NCI-H2227 (cell line): ENCODE measurements around the gene RNF144A.
A peak's percentile ranks its signal among the peaks of the same experiment; 100 is the strongest.
"Not testable (repeated sequence)": the region's sequence is repeated elsewhere in the genome, so short reads cannot be mapped to it uniquely, and the experiment has no call there.

Experiments used
- DNase-seq: peaks from one replicate; lab custom pipeline; 2025; ENCODE audit not compliant: unreplicated experiment; lab: John Stamatoyannopoulos, UW

RNF144A gene

GRCh38 chr2:6917071-6917760, at the start of gene RNF144A:
TSS of gene RNF144A (plus strand) at chr2:6917412. CDS start at chr2:6996927, 79,515 bp downstream.
- DNase-seq = peak; percentile 84

GRCh38 chr2:6872394-6872793, 44.8 kb upstream of the RNF144A start:
- no peak for DNase-seq

GRCh38 chr2:6874032-6874431, 43.2 kb upstream of the RNF144A start:
- DNase-seq = no peak

- DNase-seq = no peak
Observed at GRCh38 chr2:6876309-6876708, 40.9 kb upstream of the RNF144A start.

GRCh38 chr2:6877402-6878304, 39.6 kb upstream of the RNF144A start, which contains the start of gene RSAD2:
TSS of gene RSAD2 (plus strand) at chr2:6877777. CDS start at chr2:6877801, 24 bp downstream.
- DNase-seq = no peak

- DNase-seq = no peak
Observed at GRCh38 chr2:6878549-6878948, 38.7 kb upstream of the RNF144A start.

GRCh38 chr2:6879011-6879410, 38.2 kb upstream of the RNF144A start:
- DNase-seq = no peak

GRCh38 chr2:6880200-6880733, 36.9 kb upstream of the RNF144A start:
- no peak for DNase-seq

GRCh38 chr2:6881046-6881445, 36.2 kb upstream of the RNF144A start:
- no peak for DNase-seq

- DNase-seq = no peak
Observed at GRCh38 chr2:6881516-6881915, 35.7 kb upstream of the RNF144A start.

GRCh38 chr2:6883448-6884122, 33.6 kb upstream of the RNF144A start:
- peak; percentile 42 for DNase-seq

- no peak for DNase-seq
Observed at GRCh38 chr2:6885551-6885950, 31.7 kb upstream of the RNF144A start.

- peak; percentile 11 for DNase-seq
Observed at GRCh38 chr2:6885968-6886367, 31.2 kb upstream of the RNF144A start.

GRCh38 chr2:6887751-6888192, 29.4 kb upstream of the RNF144A start:
- no peak for DNase-seq

GRCh38 chr2:6888724-6889123, 28.5 kb upstream of the RNF144A start:
- DNase-seq = no peak

GRCh38 chr2:6893876-6894482, 23.2 kb upstream of the RNF144A start:
- DNase-seq = no peak

GRCh38 chr2:6896930-6897759, 20.1 kb upstream of the RNF144A start:
- DNase-seq = peak; percentile 37

- not testable (repeated sequence) for DNase-seq
Observed at GRCh38 chr2:6902581-6902980, 14.6 kb upstream of the RNF144A start.

GRCh38 chr2:6905668-6906067, 11.5 kb upstream of the RNF144A start:
- no peak for DNase-seq
